ENCODE results near the gene KIFAP3.

DNA sequence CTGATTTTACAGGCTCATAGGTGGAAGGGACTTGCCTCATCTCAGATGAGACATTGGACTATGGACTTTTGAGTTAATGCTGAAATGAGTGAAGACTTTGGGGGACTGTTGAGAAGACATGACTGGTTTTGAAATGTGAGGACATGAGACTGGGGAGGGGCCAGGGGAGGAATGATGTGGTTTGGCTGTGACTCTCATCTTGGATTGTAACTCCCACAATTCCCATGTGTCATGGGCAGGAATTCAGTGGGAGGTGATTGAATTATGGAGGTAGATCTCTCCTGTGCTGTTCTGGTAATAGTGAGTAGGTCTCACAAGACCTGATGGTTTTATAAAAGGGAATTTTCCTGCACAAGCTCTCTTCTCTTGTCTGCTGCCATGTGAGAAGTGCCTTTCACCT is 201.6 kb downstream of the KIFAP3 start:
- TF ChIP-seq, protein P1, sequence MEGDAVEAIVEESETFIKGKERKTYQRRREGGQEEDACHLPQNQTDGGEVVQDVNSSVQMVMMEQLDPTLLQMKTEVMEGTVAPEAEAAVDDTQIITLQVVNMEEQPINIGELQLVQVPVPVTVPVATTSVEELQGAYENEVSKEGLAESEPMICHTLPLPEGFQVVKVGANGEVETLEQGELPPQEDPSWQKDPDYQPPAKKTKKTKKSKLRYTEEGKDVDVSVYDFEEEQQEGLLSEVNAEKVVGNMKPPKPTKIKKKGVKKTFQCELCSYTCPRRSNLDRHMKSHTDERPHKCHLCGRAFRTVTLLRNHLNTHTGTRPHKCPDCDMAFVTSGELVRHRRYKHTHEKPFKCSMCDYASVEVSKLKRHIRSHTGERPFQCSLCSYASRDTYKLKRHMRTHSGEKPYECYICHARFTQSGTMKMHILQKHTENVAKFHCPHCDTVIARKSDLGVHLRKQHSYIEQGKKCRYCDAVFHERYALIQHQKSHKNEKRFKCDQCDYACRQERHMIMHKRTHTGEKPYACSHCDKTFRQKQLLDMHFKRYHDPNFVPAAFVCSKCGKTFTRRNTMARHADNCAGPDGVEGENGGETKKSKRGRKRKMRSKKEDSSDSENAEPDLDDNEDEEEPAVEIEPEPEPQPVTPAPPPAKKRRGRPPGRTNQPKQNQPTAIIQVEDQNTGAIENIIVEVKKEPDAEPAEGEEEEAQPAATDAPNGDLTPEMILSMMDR (IDR thresholded peaks at IDR 0.05) = no peak
- TF ChIP-seq POLR2A (IDR thresholded peaks at IDR 0.05) = no peak

All from suprapubic skin (tissue), 3 donors.